Muscle of back (tissue), 11 donors: ENCODE data around the gene EPHA4. TPM values are rescaled to one million over a fixed set of nuclear protein-coding genes. Genes with fewer than 3 reads are reported as not detected.
"Not testable (repeated sequence)": the region's sequence is repeated elsewhere in the genome, so short reads cannot be mapped to it uniquely, and the experiment has no call there.

Experiments
- DNase-seq, 3 donors: peaks; one replicate each; pipeline versions ENCODE4 v3.0.0 to v3.0.0-alpha.2; 2013
- polyA plus RNA-seq, 10 donors: library from polyadenylated mRNA; unstranded; fragments of 120-200 nt; gene quantifications; one replicate each; pipeline ENCODE4 v1.2.1, GENCODE V29; 2013; ENCODE audit not compliant: insufficient read length in 10 of 10

EPHA4 gene
- polyA plus RNA-seq, 10 donors = 10.3 to 30.0 (median 19.9) TPM

DNA sequence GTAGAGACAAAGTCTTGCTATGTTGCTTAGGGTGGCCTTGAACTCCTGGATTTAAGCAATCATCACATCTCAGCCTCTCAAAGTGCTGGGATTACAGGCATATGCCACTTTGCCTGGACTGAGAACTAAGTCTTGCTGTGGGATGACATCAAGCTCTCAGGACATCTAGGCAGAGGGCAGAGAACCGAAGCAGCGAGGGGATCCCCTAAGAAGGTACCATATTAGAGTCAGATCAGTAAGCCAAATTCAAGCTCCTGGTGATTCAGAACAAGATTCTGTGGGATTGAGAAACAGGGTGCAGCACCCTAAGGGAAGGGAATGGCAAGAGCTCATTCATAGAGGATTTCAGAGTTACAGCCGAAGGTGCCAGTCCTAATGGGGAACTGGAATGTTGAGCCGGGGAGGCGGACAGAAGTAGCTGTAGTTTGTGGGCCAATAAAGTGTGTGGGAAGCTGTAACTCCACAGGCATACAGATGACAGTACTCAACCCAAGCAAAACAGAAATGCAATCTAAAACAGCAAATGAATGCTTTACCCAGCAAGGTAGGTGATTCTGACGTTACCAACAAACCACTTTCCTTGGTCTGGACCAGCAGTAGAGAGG is 30.9 kb downstream of the EPHA4 start:
- no peak for DNase-seq

DNA sequence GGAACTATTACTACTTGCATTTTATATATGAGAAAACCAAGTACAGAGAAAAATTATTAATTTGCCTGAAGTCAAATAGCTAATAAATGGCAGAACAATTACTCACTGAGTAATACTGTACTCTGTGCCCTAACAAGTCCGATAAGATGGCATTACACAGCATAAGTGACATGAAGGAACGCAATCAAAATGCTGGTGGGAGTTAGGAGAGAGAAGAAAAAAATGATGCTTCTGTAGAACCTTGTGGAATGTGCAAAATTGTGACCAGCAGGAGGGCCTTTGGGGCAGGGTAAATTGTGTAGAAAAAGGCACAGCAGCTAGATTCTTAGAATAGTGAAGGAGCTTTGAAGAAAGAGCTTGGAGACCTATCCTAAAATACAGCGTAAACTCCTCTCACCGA is 32.9 kb downstream of the EPHA4 start:
- no peak for DNase-seq

GRCh38 chr2:221535824-221536223 is 36.3 kb downstream of the EPHA4 start:
- DNase-seq = no peak

- DNase-seq = no peak
These were observed 38.8 kb downstream of the EPHA4 start for GRCh38 chr2:221533299-221533698.

DNA sequence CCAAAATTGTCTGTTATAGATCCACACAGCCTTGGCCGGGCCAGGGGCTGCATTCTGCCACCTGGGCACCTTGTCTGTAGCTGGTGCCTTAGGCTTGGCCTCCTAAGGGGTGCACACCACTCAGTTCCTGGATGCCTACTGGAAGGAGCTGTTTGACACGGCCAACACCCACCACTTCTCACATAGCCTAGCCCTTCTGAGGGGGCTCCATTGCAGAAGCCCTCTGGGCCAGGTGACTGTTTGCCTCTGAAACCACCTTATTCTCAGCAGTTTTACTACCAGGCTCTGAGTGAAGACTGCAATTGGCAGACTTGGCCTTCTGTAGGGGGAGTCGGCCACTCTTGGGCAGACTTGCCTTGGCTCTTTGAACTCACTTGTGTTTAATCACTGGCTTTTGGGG is 39.5 kb downstream of the EPHA4 start:
- no peak for DNase-seq

- no peak for DNase-seq
These were observed 41.5 kb downstream of the EPHA4 start for GRCh38 chr2:221530653-221531037.

DNA sequence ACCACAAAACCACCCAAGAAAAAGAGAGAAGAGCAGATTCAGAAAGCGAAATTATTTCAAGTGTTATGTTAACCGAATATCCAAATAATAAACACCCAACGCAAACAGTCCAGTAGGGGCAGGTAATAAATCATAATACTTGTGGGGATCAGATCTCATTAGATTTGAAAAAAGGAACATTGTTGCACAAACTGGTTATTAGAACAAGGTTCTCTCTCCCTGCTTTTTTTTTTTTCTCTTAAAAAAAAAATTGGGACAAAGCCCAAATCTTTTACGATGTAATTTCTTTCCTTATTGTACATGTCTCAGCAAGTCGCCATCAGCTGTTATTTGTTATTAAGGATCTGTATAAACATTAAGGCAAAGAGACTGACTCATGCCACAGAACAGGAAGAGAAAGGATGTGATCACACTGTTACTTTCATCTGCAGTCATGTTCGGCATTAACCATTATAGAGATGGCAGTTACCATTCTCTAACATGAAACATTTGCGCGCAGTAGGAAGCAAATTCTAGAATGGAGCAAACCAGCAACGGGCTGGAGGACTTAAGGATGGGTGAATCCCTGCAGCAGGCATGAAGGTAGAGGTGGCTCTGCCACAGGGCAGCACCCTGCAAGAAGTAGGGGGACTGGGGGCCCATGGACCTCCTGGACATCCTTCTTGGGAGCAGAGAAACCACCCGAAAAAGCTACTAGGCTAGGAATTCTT is 42.0 kb downstream of the EPHA4 start:
- peak in 1 of 3 donors; percentile 37 for DNase-seq

GRCh38 chr2:221529177-221529942 is 42.7 kb downstream of the EPHA4 start:
- DNase-seq = no peak

GRCh38 chr2:221527776-221528309 is 44.3 kb downstream of the EPHA4 start:
- no peak for DNase-seq

DNA sequence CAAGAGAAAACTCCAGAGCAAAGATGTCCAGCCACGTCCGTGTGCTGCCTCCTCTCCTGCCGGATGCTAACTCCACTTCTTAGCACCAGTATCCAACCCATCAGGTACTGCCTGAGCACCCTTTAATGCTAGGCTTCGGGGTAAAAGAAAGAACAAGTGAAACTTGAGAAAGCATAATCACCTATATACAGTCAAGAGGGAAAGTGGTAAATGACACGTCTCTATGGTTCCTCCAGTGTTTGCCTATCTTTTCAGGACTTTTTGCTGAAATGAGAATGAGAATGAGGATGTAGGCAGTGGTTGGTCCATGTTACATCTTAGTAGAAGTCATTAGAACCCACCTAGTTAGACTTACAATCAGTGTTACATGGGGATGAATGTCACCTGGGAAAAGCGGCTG is 47.9 kb downstream of the EPHA4 start:
- no peak for DNase-seq

DNA sequence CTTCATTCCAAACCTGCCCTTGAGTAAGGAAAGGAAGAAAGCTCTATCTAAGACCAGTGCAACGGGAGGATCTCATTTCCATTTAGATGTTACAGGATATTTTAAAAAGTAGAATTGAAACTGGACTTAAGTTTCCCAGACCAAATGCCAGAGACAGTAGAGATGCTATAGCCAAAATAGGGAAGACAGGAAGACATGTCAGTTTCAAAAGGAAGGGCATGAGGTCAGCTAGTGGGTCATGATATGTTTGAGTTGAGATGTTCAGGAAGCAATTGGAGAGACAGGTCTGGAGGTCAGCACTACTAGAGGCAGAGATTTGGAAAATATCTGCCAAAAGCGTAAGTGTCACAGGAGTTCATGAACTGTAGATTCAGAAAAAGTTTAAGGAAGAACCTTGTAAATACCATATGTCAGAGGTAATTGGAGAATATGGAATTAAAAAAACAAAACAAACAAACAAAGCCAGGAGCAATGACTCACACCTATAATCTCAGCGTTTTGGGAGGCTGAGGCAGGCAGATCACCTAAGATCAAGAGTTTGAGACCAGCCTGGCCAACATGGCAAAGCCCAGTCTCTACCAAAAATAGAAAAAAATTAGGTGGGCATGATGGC is 50.8 kb downstream of the EPHA4 start:
- no peak for DNase-seq

DNA sequence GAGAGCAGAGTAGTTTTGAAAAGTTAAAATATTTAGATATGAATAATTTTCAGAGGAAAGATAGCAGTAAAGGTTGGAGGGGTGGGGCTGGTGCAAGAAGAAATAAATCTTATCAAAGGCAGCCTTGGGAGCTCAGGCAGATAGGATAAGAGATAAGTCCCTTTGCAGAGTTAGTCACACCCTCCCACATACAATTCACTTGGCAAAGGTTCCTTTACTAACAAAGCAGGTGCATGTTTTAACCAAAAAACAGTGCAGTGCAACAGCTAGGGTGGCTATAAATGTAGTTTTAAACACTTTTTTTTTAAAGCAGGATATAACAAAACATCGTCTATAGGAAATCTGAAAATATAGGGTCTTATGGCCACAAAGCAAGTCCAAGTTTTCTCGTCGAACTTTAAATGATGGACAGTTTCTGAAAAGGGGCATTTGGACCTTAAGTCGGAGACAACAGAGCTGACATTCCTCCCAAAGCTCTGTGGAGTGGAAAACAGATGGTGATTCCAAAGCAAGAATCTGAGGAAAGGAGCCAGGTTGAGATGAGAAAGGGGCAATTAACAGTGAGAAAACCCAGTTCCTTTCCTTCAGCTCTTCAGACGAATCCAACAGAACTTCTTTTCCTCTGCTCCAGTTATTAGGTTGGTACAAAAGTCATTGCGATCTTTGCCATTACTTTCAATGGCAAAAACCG is 53.0 kb downstream of the EPHA4 start:
- DNase-seq = no peak

- DNase-seq = peak in 1 of 3 donors; percentile 36
These were observed 53.7 kb downstream of the EPHA4 start for GRCh38 chr2:221518201-221518934.

DNA sequence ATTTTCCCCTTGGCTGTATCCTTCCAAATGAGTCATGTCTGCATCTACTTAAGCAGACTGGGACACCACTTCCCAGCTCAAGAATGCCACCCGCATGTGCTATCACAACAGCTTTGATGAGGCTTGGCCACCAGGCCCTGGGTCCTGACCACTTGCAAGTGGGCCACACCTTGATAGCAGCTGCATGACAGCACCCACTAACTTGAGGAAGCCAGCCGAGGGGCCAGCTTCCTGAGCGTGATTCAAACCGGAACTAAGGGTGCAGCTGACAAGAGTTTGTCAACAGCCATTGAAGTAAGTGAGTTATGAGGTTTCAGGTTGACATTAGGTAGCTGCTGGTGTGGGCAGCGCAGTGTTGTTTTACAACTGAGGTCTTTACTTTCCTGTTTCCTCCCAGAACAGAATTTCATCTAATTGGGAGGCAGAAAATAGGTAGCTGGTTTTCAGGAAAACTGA is 54.4 kb downstream of the EPHA4 start:
- peak; percentile 29 to 42 (median 32) for DNase-seq

DNA sequence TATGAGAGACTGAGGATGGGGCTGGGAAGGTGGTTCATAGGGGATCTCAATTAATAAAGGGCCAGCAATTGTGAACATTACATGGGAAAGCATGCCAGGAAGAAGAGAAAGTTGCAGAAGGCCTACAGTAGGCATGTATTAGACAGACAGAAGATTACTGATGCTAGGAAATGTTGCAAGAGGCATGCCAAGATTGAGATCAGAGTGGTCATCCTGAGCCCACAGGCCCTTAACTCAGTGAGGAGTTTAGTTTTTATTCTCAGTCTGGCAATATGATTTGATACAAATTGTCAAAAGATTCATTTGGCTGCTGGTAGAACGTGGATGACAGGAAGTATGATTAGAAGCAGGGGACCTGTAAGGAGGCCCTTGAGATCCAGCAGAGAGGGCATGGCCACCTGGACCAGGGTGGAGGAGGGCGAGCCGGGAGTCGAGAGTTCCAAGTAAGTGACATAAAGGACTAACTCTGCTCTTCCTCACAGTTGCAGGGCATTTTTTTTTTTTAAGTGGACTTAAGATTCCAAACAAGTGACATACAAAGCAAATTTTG is 54.9 kb downstream of the EPHA4 start:
- no peak for DNase-seq

DNA sequence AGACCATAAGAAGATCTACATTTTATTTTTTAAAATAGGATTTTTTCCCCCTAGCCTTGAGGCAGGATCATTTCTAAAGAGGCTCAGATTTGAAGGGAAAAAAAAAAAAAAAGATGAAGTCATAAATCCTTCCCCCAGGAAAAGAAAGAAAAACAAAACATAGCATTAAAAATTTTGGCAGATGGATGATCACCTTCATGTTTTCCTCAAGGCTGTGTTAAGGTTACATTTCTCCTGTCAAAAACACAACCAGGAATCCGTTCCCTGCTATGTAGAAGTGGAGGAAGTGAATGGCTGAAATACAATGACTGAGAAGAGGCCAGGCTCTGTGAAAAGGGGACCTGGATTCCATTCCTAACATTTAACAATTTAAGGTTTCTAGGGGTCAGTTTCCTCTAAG is 56.2 kb downstream of the EPHA4 start:
- DNase-seq = no peak

DNA sequence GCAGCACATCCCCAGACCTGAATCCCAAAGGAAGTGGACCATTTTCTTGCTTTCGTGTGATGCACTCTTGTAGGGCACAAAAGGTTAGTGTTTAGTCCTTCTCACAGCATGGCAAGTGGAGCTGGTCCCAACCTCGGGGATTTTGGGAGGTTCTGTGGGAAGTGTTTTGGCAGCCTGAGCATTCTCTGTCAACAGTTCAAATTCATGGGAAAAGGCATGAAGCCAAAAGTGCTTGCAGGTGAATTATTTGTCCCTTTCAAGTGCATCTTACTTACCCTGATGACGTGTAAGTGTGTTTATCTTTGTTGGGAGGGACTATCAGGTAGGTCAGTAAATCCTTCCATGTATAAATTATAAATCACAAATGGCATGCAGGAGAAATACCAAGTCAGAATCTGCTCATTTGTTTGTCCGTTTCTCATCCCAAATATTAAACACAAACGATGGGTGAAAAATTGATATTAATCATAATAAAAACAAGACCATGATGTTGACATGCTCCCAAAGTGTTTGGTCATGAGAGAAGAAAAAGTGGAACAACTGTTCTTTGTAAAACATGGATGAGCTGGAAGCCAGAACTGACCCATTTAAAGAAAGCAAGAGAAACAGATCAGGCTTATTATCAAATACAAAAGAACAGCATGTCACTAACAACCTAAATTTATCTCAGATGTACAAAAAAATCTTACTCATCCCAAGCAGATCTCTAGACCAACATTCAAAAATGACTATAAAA is 57.6 kb downstream of the EPHA4 start:
- DNase-seq = no peak

GRCh38 chr2:221513232-221513631 is 58.9 kb downstream of the EPHA4 start:
- no peak for DNase-seq

- not testable (repeated sequence) for DNase-seq
These were observed 60.8 kb downstream of the EPHA4 start for GRCh38 chr2:221511325-221511724.

DNA sequence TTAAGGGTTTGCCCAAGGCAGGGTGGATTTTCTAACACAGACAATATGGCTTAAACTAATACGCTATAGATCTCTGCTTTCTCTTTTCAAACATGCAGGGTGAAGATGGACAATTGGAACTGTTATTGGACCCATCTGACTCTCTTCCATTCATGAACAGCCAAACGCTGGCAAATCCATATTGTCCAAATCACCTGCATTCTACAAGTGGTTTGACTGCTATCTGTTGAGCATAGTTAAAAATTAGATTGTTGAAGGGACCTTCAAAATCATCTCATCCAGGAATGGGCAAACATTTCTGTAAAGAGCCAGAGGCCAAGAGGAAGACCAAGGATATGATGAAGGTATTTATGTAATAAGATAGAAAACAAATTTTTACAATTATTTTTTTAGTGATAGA is 65.6 kb downstream of the EPHA4 start:
- no peak for DNase-seq
